Naive thymus-derived CD4-positive, alpha-beta T cell (primary cell): ENCODE data around the gene GPHN. TPM values are rescaled to one million over a fixed set of nuclear protein-coding genes. Genes with fewer than 3 reads are reported as not detected.

Experiments
- ATAC-seq: fragments of 150-1000 bp; cut with Tn5 transposase; 2 replicates; pipeline ENCODE4 v1.10.0; 2021; ENCODE audit warnings: mild to moderate bottlenecking, moderate library complexity
- CTCF ChIA-PET: fragments of 350-600 bp; sonication (Branson Sonifier 250); formaldehyde crosslinking; loops from one replicate; lab custom pipeline; 2021; ENCODE audit warnings: antibody characterized with exemption; lab: Charles Lee
- POLR2A ChIA-PET: fragments of 350-600 bp; sonication (Branson Sonifier 250); formaldehyde crosslinking; loops from one replicate; lab custom pipeline; 2021; ENCODE audit warnings: antibody characterized with exemption, inconsistent platforms; lab: Charles Lee
- DNase-seq, 9 donors: peaks; one replicate each; pipeline versions ENCODE4 v3.0.0 to v3.0.0-alpha.2; 2020 to 2022; ENCODE audit warnings: mixed read lengths in 1 of 9
- H3K27ac ChIP-seq: one replicate; pipeline ENCODE4 v1.7.0; 2013; ENCODE audit warnings: mild to moderate bottlenecking, low read depth, low read length, moderate library complexity
- H3K27me3 ChIP-seq, 2 donors: one replicate each; pipeline ENCODE4 v1.7.0; 2013; ENCODE audit warnings: low read length in 2 of 2, mild to moderate bottlenecking in 2 of 2, moderate library complexity in 2 of 2; ENCODE audit not compliant: control insufficient read depth in 2 of 2, insufficient read depth in 2 of 2
- H3K36me3 ChIP-seq, 3 experiments: 1 replicate in 2 of 3; 2 replicates in 1 of 3; pipeline ENCODE4 v1.7.0; 2013; ENCODE audit warnings: low read length in 3 of 3, mild to moderate bottlenecking in 3 of 3, moderate library complexity in 1 of 3; ENCODE audit not compliant: insufficient read depth in 3 of 3, control insufficient read depth in 2 of 3
- H3K4me1 ChIP-seq, 2 donors: one replicate each; pipeline ENCODE4 v1.7.0; 2013; ENCODE audit warnings: low read length in 2 of 2, mild to moderate bottlenecking in 2 of 2, moderate library complexity in 1 of 2; ENCODE audit not compliant: control insufficient read depth in 2 of 2, insufficient read depth in 2 of 2
- H3K4me3 ChIP-seq: 2 replicates; pipeline ENCODE4 v1.7.0; 2013; ENCODE audit warnings: mild to moderate bottlenecking, low read length
- H3K9me3 ChIP-seq, 3 experiments: 1 replicate in 2 of 3; 2 replicates in 1 of 3; pipeline ENCODE4 v1.7.0; 2013; ENCODE audit warnings: low read length in 3 of 3; ENCODE audit not compliant: control insufficient read depth in 2 of 3
- H3K27ac Mint-ChIP-seq, 9 donors: one replicate each; pipeline ENCODE4 v1.8.0; 2020 to 2022; ENCODE audit warnings: mixed read lengths in 9 of 9, mild to moderate bottlenecking in 8 of 9, moderate library complexity in 5 of 9, inconsistent platforms in 2 of 9
- H3K27me3 Mint-ChIP-seq, 5 donors: one replicate each; pipeline ENCODE4 v1.8.0; 2021 to 2022; ENCODE audit warnings: mixed read lengths in 5 of 5, mild to moderate bottlenecking in 1 of 5
- H3K36me3 Mint-ChIP-seq, 5 donors: one replicate each; pipeline ENCODE4 v1.8.0; 2020 to 2022; ENCODE audit warnings: mixed read lengths in 5 of 5, mild to moderate bottlenecking in 3 of 5, inconsistent platforms in 1 of 5
- H3K4me1 Mint-ChIP-seq, 7 donors: one replicate each; pipeline ENCODE4 v1.8.0; 2020 to 2022; ENCODE audit warnings: mixed read lengths in 7 of 7, mild to moderate bottlenecking in 3 of 7, inconsistent platforms in 1 of 7
- H3K4me3 Mint-ChIP-seq, 10 donors: one replicate each; pipeline ENCODE4 v1.8.0; 2020 to 2022; ENCODE audit warnings: mild to moderate bottlenecking in 10 of 10, mixed read lengths in 10 of 10, moderate library complexity in 6 of 10, inconsistent platforms in 2 of 10
- H3K9me3 Mint-ChIP-seq, 11 donors: one replicate each; pipeline ENCODE4 v1.8.0; 2020 to 2022; ENCODE audit warnings: mixed read lengths in 11 of 11, mild to moderate bottlenecking in 4 of 11, inconsistent platforms in 1 of 11, moderate library complexity in 1 of 11
- intact Hi-C, 2 donors: fragments of 100-400 bp; cut with micrococcal nuclease; formaldehyde crosslinking; loops; one replicate each; pipeline ENCODE4 v1.15.1; 2023
- polyA plus RNA-seq, 2 donors: library from polyadenylated mRNA; unstranded; fragments of 300-500 nt; fragmentation: Illumina TruSeq; gene quantifications; one replicate each; pipeline ENCODE4 v1.2.3, GENCODE V29; 2021
- total RNA-seq, 6 experiments: library from RNA in 5 of 6; stranded (reverse) in 5 of 6; gene quantifications; 1 replicate in 5 of 6; 2 replicates in 1 of 6; pipeline ENCODE4 v1.2.3 and lab custom pipeline; 2021 to 2026

The GPHN gene
- total and polyA plus RNA-seq, 7 experiments from 2014 or later = 6.0 to 28.1 (median 14.3) TPM

GRCh38 chr14:66677780-66678179, 169.8 kb downstream of the GPHN start:
- peak overlapping the region in 1 of 10 donors; percentile 30 for H3K4me3 Mint-ChIP-seq
- no peak overlapping the region for H3K4me3 ChIP-seq
- intact Hi-C loops = no loop called here
- ATAC-seq (no peak), DNase-seq (no peak)
- no peak overlapping the region for H3K27ac Mint-ChIP-seq
- no peaks in the 10 kb centered on the region for H3K36me3 ChIP-seq
- no peaks in the 10 kb centered on the region for H3K4me1 ChIP-seq
- H3K36me3 Mint-ChIP-seq = peaks cover 17 to 60% (median 42%) of the 10 kb centered on the region in 5 donors
- no peaks in the 10 kb centered on the region for H3K27me3 Mint-ChIP-seq
- CTCF ChIA-PET = no interaction called here
- peaks cover 0 to 23% (median 3%) of the 10 kb centered on the region in 3 experiments for H3K9me3 ChIP-seq
- no peak overlapping the region for H3K27ac ChIP-seq
- H3K9me3 Mint-ChIP-seq = peaks cover 13 to 79% (median 50%) of the 10 kb centered on the region in 11 donors
- H3K27me3 ChIP-seq = no peaks in the 10 kb centered on the region
- POLR2A ChIA-PET = no interaction called here
- peaks cover 0 to 3% (median 0%) of the 10 kb centered on the region in 7 donors for H3K4me1 Mint-ChIP-seq

GRCh38 chr14:66680216-66680615, 172.3 kb downstream of the GPHN start:
- intact Hi-C loops = no loop called here
- Mint-ChIP-seq H3K27me3 (no peaks in the 10 kb centered on the region), H3K27ac (no peak overlapping the region), H3K4me1 (peaks cover 0 to 3% (median 0%) of the 10 kb centered on the region in 7 donors), H3K36me3 (peaks cover 17 to 54% (median 40%) of the 10 kb centered on the region in 5 donors), H3K4me3 (no peak overlapping the region), H3K9me3 (peaks cover 8 to 72% (median 43%) of the 10 kb centered on the region in 11 donors)
- POLR2A ChIA-PET = interaction anchor here (0.6 kb wide), 1 partner anchor 1669 kb away, joined by 3 read pairs; no protein-coding TSS in a partner anchor
- no peaks in the 10 kb centered on the region for H3K36me3 ChIP-seq
- H3K27ac ChIP-seq = no peak overlapping the region
- peaks cover 0 to 14% (median 3%) of the 10 kb centered on the region in 3 experiments for H3K9me3 ChIP-seq
- H3K4me1 ChIP-seq = no peaks in the 10 kb centered on the region
- no peaks in the 10 kb centered on the region for H3K27me3 ChIP-seq
- no peak for ATAC-seq
- H3K4me3 ChIP-seq = no peak overlapping the region
- CTCF ChIA-PET = no interaction called here
- no peak for DNase-seq

- no peak for ATAC-seq
- intact Hi-C loops = no loop called here
- no peaks in the 10 kb centered on the region for H3K27me3 Mint-ChIP-seq
Observed at GRCh38 chr14:66696326-66696725, 188.4 kb downstream of the GPHN start.

GRCh38 chr14:66698503-66698902, 190.6 kb downstream of the GPHN start:
- ChIA-PET POLR2A (no interaction called here), CTCF (no interaction called here)
- no peak for DNase-seq
- Mint-ChIP-seq H3K9me3 (peaks cover 4 to 20% (median 11%) of the 10 kb centered on the region in 11 donors), H3K4me1 (no peaks in the 10 kb centered on the region), H3K36me3 (peaks cover 2 to 27% (median 11%) of the 10 kb centered on the region in 5 donors), H3K27ac (no peak overlapping the region), H3K4me3 (no peak overlapping the region), H3K27me3 (no peaks in the 10 kb centered on the region)
- Histone ChIP-seq H3K4me1 (no peaks in the 10 kb centered on the region), H3K4me3 (no peak overlapping the region), H3K9me3 (no peaks in the 10 kb centered on the region), H3K27ac (no peak overlapping the region), H3K27me3 (no peaks in the 10 kb centered on the region), H3K36me3 (no peaks in the 10 kb centered on the region)
- ATAC-seq = no peak
- intact Hi-C loops = no loop called here

More at GRCh38 chr14:66696326-66696725, 188.4 kb downstream of the GPHN start:
- Histone ChIP-seq H3K36me3 (no peaks in the 10 kb centered on the region), H3K9me3 (no peaks in the 10 kb centered on the region), H3K4me1 (no peaks in the 10 kb centered on the region), H3K27me3 (no peaks in the 10 kb centered on the region), H3K27ac (no peak overlapping the region), H3K4me3 (no peak overlapping the region)
- Mint-ChIP-seq H3K9me3 (peaks cover 0 to 10% (median 3%) of the 10 kb centered on the region in 11 donors), H3K4me1 (no peaks in the 10 kb centered on the region), H3K4me3 (no peak overlapping the region), H3K27ac (no peak overlapping the region), H3K36me3 (peaks cover 0 to 23% (median 14%) of the 10 kb centered on the region in 5 donors)
- ChIA-PET CTCF (no interaction called here), POLR2A (no interaction called here)
- DNase-seq = no peak

- ChIA-PET POLR2A (no interaction called here), CTCF (no interaction called here)
- H3K4me3 Mint-ChIP-seq = no peak overlapping the region
- Histone ChIP-seq H3K27ac (no peak overlapping the region), H3K4me1 (no peaks in the 10 kb centered on the region), H3K36me3 (no peaks in the 10 kb centered on the region), H3K9me3 (no peaks in the 10 kb centered on the region), H3K4me3 (no peak overlapping the region), H3K27me3 (no peaks in the 10 kb centered on the region)
- no peaks in the 10 kb centered on the region for H3K4me1 Mint-ChIP-seq
- H3K27me3 Mint-ChIP-seq = no peaks in the 10 kb centered on the region
- H3K36me3 Mint-ChIP-seq = peaks cover 3 to 17% (median 3%) of the 10 kb centered on the region in 5 donors
- ATAC-seq (no peak), DNase-seq (no peak)
- peaks cover 16 to 47% (median 28%) of the 10 kb centered on the region in 11 donors for H3K9me3 Mint-ChIP-seq
- no peak overlapping the region for H3K27ac Mint-ChIP-seq
- intact Hi-C loops = no loop called here
Observed at GRCh38 chr14:66701813-66702212, 193.9 kb downstream of the GPHN start.

GRCh38 chr14:66708267-66708666, 200.3 kb downstream of the GPHN start:
- Histone ChIP-seq H3K27ac (no peak overlapping the region), H3K4me1 (no peaks in the 10 kb centered on the region), H3K27me3 (no peaks in the 10 kb centered on the region), H3K4me3 (no peak overlapping the region), H3K9me3 (no peaks in the 10 kb centered on the region), H3K36me3 (no peaks in the 10 kb centered on the region)
- Mint-ChIP-seq H3K27ac (no peak overlapping the region), H3K4me3 (no peak overlapping the region), H3K27me3 (no peaks in the 10 kb centered on the region), H3K36me3 (peaks cover 4 to 11% (median 7%) of the 10 kb centered on the region in 5 donors), H3K4me1 (peaks cover 0 to 3% (median 0%) of the 10 kb centered on the region in 7 donors), H3K9me3 (peaks cover 11 to 54% (median 25%) of the 10 kb centered on the region in 11 donors)
- intact Hi-C loops = no loop called here
- POLR2A ChIA-PET = no interaction called here
- ATAC-seq (no peak), DNase-seq (no peak)
- CTCF ChIA-PET = interaction anchor here (0.7 kb wide), 1 partner anchor 9 kb away, joined by 3 read pairs; no protein-coding TSS in a partner anchor

GRCh38 chr14:66709291-66709690, 201.3 kb downstream of the GPHN start:
- POLR2A ChIA-PET = no interaction called here
- H3K36me3 ChIP-seq = no peaks in the 10 kb centered on the region
- peaks cover 7 to 52% (median 20%) of the 10 kb centered on the region in 11 donors for H3K9me3 Mint-ChIP-seq
- no peak overlapping the region for H3K27ac Mint-ChIP-seq
- intact Hi-C loops = no loop called here
- no peaks in the 10 kb centered on the region for H3K9me3 ChIP-seq
- H3K4me1 Mint-ChIP-seq = peaks cover 2 to 12% (median 5%) of the 10 kb centered on the region in 7 donors
- DNase-seq = no peak
- peaks cover 7 to 14% (median 10%) of the 10 kb centered on the region in 5 donors for H3K36me3 Mint-ChIP-seq
- no peaks in the 10 kb centered on the region for H3K27me3 ChIP-seq
- H3K4me3 ChIP-seq = no peak overlapping the region
- CTCF ChIA-PET = no interaction called here
- H3K4me3 Mint-ChIP-seq = no peak overlapping the region
- no peak overlapping the region for H3K27ac ChIP-seq
- H3K27me3 Mint-ChIP-seq = no peaks in the 10 kb centered on the region
- no peak for ATAC-seq
- H3K4me1 ChIP-seq = no peaks in the 10 kb centered on the region
